Gastroesophageal sphincter (tissue), 3 donors: ENCODE data around the gene MIS18A.

Experiments used
- CTCF ChIP-seq, 4 experiments: fragments of 200-600 bp in 2 of 4; fragments of 450-650 bp in 2 of 4; sonication (generic) in 1 of 4; IDR thresholded peaks; one replicate each; pipeline ENCODE4 v1.5.1; 2017 to 2019; ENCODE audit warnings: antibody characterized with exemption in 4 of 4, mild to moderate bottlenecking in 2 of 4, moderate library complexity in 2 of 4
- POLR2A ChIP-seq, 2 donors: fragments of 450-650 bp; IDR thresholded peaks; one replicate each; pipeline ENCODE4 v1.6.1; 2017; ENCODE audit warnings: antibody characterized with exemption in 2 of 2, mild to moderate bottlenecking in 2 of 2, moderate library complexity in 1 of 2
- POLR2AphosphoS5 ChIP-seq: sonication (generic); formaldehyde crosslinking; IDR thresholded peaks from one replicate; pipeline ENCODE4 v1.6.1; 2017; ENCODE audit warnings: antibody characterized with exemption

GRCh38 chr21:32238063-32238462 is 40.8 kb downstream of the MIS18A start:
- no peak for TF ChIP-seq CTCF (IDR thresholded peaks at IDR 0.05)
- no peak for TF ChIP-seq POLR2A (IDR thresholded peaks at IDR 0.05)
- TF ChIP-seq POLR2AphosphoS5, result no peak
